Umbilical cord (tissue), 2 donors: ENCODE data around the gene MARCHF5. TPM values are rescaled to one million over a fixed set of nuclear protein-coding genes. Genes with fewer than 3 reads are reported as not detected.
"Not testable (repeated sequence)": the region's sequence is repeated elsewhere in the genome, so short reads cannot be mapped to it uniquely, and the experiment has no call there.

ENCODE experiments used
- DNase-seq: peaks from one replicate; pipeline ENCODE4 v3.0.0-alpha.2; 2015; ENCODE audit warnings: low spot score
- total RNA-seq: library from RNA; depleted of rRNA; stranded (reverse); fragments of >200 nt; gene quantifications from one replicate; pipeline ENCODE4 v1.2.3, GENCODE V29; 2014; ENCODE audit warnings: low replicate concordance; ENCODE audit not compliant: insufficient read depth

Gene MARCHF5
- total RNA-seq, 1 donor from 2014 or later: 12.3 TPM

DNA sequence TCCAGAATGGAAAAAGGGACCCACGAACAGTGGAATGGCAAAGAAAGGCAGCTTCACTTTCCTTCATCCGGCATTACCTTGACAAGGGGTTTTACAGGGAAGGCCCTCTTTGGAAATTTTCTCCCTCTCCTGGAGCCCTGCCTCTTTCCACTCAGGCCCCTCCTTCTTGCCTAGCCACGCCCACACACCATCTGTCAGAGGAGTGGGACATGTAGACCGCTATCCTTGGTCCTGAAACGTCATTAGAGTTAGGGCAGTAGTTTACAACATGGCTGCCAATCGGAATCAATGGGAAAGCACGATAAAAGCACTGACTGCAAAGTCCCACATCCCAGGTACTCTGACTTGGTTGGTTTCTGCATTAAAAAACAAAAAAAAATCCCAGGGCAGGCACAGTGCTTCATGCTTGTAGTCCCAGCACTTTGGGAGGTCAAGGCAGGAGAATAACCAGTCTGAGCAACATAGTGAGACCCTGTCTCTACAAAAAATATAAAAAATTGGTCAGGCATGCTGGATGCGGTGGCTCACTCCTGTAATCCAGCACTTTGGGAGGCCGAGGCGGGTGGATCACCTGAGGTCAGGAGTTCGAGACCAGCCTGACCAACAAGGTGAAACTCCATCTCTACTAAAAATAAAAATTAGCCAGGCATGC, 96.4 kb downstream of the MARCHF5 start:
- peak; percentile 51 for DNase-seq

DNA sequence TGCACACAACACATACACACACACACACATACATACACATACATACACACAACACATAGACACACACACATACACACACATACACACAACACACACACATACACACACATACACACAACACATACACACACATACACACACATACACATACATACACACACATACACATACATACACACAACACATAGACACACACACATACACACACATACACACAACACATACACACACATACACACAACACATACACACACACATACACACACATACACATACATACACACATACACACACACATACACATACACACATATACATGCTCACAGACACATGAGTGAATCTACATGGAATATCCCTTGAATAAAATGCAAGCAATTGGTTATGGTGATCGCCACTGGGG, 102.2 kb downstream of the MARCHF5 start:
- not testable (repeated sequence) for DNase-seq

GRCh38 chr10:92395271-92395670, 104.3 kb downstream of the MARCHF5 start:
- no peak for DNase-seq

GRCh38 chr10:92402234-92402633, 111.3 kb downstream of the MARCHF5 start:
- DNase-seq: not testable (repeated sequence)

Other genes with a start within 250 kb of the MARCHF5 start
- 6.3 TPM for gene CPEB3, start 89 bp upstream of the MARCHF5 start, total RNA-seq